Measurements from ENCODE around the gene TEKT3.

DNA sequence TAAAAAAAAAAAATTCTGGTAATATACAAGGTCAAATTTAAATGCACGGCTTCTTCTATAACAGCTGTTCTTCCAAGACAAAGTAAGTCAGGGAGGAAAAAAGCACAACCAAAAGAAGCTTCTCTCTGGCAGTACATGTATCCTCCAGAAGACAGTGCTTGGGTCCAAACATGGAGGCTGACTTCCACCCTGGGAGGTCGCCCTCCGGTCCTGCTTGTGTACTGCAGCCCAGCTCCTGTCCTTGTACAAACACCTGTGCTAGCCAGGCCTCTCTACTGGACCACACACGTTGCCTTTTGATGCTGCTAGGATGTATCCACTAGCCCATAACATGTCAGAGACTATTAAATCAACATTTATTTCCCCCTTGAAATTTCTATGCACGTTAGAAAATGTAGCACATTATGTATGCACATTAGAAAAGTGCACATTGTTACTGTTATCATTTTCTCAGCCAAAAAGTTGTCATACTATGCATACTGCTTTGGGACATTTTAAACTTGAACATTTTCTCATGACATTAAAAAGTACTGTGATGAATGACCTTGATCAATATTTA is 21.9 kb downstream of the TEKT3 start:
- TF ChIP-seq POLR2A (IDR thresholded peaks at IDR 0.05) = no peak
- TF ChIP-seq, protein P1, sequence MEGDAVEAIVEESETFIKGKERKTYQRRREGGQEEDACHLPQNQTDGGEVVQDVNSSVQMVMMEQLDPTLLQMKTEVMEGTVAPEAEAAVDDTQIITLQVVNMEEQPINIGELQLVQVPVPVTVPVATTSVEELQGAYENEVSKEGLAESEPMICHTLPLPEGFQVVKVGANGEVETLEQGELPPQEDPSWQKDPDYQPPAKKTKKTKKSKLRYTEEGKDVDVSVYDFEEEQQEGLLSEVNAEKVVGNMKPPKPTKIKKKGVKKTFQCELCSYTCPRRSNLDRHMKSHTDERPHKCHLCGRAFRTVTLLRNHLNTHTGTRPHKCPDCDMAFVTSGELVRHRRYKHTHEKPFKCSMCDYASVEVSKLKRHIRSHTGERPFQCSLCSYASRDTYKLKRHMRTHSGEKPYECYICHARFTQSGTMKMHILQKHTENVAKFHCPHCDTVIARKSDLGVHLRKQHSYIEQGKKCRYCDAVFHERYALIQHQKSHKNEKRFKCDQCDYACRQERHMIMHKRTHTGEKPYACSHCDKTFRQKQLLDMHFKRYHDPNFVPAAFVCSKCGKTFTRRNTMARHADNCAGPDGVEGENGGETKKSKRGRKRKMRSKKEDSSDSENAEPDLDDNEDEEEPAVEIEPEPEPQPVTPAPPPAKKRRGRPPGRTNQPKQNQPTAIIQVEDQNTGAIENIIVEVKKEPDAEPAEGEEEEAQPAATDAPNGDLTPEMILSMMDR (IDR thresholded peaks at IDR 0.05) = no peak
- TF ChIP-seq POLR2AphosphoS5 (IDR thresholded peaks at IDR 0.05) = no peak
